GOT3 (cell line): ENCODE measurements around the gene NFIB.

Experiments
- DNase-seq: peaks from one replicate; lab custom pipeline; 2025; ENCODE audit warnings: mixed read lengths; lab: John Stamatoyannopoulos, UW

The NFIB gene

DNA sequence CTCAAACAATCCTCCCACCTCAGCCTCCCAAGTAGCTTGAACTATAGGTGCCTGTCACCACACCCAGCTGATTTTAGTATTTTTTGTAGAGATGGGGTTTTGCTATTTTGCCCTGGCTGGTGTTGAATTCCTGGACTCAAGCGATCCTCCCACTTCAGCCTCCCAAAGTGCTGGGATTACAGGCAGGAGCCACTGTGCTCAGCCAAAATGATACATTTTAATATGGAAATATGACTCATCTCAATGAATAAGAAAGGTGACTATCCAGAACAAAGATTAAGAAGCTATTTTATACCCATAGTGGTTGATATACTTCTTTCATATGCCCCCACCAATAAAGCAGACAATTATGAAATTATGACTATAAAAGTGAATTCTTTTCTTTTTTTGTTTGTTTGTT is 166.2 kb downstream of the NFIB start:
- DNase-seq = no peak

DNA sequence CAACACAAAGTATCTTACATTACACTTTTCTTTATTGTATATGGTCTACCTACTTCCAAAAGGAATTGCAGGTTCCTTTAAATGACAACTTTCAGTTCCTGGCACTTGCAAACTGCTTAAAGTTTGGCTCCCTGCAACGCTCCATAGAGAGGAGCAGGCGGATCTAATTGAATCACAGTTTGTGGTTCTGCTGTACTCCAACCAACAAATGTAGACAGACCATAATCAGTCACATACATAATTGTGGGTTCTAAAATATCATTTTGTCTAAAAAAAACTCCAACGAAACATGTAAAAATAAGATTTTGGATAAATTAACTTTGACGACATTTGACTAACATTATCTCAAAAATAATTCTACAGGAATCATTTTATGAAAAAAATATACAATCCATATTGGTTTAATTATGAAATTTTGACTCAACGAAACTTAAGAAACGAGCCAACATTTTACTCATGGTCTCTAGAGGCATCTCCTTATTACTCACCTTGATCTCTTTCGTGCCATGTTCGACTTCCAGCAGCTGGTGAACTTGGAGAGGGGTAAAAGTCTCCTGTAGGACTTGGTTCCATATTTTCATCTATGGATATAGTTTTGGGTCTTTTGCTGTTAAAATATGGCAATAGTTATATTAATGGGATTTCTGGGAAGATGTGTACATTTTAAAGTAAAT is 167.6 kb downstream of the NFIB start:
- no peak for DNase-seq

DNA sequence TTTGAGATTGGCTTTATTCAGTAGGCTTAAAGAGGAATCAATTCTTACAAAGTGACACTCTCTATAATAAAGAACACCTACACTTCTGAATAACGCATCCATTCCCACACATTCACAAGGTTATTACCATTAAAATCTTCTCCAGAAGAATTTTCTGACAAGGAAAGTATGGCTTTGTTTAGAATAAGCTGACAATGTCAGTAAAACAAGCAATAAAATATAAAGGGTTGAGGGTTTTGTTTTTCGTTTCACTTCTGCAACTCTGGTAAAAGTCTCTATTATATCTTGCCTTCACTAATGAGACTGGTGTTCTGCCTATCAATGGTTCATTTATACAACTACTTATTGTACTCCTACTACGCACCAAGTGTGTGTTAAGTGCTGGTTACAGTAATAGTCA is 169.7 kb downstream of the NFIB start:
- no peak for DNase-seq

DNA sequence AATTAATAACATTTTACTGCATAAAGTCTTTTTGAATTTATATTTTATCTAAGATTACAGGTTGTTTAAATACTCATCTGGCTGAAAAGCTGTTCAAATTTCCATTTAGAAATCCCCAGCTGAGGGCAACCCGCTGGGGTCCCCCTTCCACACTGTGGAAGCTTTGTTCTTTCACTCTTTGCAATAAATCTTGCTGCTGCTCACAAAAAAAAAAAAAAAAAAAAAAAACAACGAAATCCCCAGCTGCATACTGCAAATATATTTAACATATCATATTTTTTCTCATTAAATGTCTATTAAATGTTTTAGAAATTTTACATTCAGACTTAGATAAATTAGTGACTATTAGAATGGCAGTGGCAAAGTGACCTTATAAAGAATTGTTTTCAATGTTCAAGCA is 172.2 kb downstream of the NFIB start:
- DNase-seq = no peak

DNA sequence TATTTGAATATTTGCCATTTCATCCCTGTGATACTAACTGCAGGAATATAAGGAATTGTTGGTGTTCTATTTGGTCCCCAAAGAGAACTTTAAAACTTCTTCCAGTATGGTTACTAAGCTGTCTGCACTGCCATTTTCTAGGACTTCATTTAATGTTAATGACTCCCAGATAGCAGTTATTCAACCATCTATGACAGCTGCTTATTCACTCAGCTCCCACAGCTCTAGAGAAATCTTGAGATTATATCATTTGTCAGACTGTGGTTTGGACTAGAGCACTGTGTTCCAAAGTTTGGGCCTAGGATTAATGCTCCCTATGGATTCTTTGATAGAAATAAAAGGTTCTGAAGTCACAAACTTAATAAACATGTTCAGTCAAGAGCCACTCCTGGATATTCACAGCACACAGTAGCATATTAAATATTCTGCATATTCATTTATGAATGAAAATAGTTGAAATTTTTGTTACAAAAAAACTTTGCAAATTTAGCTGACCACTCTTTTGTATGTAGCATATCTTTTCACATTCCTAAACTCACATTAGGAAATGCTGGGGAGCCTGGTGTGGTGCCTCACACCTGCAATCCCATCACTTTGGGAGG is 173.7 kb downstream of the NFIB start:
- no peak for DNase-seq

DNA sequence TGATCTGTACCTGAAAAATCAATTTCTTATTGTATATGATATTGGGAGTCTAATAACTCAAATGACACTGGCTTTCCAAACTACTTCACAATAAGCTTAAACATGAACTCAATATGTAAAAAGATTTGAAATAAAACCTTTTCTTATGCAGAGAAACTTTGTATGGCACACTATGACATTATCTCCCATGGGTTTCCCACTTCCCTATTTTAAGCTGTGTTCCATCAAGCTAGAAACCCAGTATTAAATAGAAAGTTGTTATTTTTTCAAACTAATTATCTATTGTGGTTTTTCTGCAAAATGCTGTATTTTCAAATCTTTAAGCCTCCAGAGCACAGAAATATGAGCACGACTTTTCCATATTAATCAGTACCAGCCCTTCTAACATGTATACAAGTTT is 174.7 kb downstream of the NFIB start:
- no peak for DNase-seq

DNA sequence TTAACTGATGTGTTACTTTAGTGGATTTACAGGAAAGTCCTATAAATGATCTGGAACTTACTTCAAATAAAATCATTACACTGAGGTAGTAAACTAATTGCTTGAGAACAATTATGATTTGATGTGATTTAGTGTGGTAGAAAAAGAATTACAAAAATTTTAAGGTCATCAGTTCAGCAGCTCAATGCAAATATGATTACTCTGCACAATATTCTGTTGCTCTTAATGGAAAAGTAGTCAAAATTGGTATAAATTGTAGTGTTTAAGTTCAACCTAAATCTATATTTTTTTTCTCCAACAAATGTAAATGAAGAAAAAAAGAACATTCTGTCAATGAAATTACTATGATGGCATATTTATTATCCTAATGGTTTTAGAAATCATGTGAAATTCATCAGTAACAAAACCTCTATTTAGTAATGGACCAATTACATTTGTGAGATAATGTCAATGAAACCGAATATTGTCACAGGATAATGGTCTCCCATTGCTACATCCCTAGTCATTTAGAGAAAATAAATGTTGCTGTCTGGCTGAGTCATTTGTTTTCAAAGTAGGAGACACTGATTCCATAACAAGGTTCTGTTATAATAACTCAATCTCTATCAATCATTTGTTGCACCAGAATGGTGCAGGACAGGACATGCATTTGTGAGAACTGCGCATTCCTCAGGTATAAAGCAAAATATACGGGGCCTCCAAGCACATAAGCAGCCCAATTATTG is 177.1 kb downstream of the NFIB start:
- no peak for DNase-seq

DNA sequence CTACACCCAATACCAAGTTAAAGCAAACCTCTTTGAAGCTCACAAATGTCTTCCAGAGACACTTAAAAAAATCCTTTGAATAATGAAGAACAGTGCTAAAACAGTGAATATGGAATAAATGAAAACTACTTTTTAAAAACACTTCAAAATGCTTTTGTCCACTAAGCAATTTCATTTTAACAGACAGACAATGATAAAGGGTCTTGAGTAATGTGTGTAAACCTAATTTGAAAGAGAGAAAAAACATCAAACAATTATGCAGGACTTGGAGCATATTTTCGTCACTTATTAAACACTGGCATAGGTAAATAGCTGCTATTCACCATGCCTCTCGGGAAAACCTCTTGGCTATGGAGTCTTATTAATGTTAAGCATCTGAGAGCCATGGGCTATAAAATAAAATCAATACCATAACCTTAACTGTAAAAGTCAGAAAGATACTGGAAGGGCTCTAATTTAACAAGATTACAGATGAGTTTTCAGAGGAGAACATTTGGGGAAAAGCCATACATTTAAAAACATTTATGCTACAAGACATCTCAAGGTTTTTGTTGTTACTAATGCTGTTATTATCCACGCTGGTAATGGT is 177.8 kb downstream of the NFIB start:
- DNase-seq = no peak

DNA sequence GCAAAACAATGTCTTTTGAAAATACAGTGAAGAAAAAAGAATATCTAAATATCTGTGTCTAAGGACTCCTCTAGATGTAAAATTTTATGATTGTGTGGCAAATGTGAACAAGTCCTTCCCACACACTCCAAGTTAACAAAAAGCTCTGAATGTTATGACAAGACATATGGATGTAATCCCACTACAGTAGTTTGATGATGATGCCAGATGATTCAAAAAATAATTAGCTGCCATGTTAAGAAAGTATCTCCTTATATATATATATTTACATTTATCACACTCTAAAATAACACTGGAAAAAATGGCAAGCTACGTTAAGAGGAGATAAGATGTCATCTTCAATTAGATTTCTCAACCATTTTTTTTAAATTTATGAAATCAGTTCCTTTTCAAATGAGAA is 178.5 kb downstream of the NFIB start:
- no peak for DNase-seq

DNA sequence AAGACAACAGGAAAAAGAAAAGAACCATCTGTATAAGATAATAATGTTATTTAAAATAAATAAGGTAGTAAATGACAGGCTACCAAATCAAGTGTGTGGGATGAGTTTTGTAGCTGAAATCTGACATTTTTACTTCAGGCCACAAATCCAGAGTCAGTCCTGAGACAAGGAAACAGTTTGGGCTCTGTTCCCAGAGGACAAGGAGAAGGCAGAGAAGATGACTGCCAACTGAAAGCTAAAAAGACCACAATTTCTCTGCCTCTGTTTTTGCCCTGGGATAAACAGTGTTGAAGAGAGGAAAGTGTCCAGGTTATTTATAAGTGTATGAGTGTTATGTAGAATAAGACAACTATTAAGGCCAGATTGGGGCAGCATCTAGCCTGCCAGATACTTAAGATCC is 180.5 kb downstream of the NFIB start:
- no peak for DNase-seq

DNA sequence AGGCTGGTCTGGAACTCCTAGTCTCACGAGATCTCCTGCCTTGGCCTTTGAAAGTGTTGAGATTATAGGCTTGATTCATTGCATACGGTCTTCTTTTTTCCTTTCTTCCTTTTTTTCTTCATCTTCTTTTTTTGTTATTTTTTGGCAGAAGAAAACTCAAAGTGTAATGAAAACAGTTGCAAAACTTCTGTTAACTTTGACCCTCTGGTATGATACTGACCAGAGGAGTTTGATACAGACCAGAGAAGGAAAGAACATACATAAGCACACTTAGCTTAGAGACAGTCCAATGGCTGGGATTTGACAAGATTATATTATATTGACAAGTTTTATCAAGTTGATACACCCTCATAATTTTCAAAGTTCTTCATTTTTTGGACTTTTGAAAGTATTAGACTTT is 181.2 kb downstream of the NFIB start:
- no peak for DNase-seq

DNA sequence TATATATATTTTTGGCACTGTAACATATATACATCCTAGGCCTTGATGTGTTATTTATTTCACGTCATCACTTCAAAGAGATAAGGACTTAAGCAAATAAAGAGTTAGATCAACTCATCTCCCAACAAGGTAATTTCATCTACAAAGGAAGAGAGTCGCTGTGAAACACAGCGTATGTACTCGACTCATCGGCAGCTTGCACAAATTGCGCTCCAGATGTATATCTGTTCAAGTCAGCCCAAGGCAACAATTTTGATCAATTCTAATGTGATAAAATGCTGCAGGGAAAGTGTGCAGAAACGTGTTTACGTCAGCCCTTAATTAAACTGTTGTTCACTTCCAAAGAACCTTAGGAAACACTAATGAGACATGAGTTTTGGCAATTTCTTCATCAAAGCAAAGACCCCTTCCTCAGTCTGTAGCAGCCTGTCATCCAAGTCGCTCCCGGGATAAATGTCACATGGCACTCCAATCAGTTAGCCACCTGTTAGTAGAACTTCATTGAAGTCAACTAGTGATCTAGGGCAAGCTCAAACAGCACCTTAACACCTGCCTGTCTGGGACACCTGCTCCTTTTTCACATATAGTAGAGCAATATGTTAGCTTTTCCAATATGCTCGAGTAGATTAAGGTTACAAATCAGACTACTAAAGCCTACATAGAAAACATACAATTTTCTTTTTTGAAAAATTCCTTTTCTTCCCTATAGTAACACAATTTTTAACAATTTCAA is 182.4 kb downstream of the NFIB start:
- DNase-seq = no peak

DNA sequence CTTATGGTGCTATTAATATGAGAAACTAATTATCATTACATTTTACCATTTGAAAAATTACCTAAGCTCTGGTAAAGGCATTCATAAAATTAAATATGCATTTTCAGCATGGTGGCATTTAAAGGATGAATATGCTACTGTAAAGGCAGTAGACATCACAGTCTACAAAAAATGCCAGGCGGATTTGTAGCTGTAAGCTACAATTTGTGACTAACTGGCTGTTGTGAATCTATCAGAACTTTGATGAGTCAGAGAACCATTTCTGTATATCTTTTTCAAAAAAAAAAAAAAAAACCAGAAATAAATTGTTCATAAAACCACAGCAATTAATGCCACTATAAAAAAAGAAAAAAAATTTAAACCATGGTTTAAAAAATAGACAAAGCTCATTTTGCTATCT is 186.3 kb downstream of the NFIB start:
- DNase-seq = no peak

DNA sequence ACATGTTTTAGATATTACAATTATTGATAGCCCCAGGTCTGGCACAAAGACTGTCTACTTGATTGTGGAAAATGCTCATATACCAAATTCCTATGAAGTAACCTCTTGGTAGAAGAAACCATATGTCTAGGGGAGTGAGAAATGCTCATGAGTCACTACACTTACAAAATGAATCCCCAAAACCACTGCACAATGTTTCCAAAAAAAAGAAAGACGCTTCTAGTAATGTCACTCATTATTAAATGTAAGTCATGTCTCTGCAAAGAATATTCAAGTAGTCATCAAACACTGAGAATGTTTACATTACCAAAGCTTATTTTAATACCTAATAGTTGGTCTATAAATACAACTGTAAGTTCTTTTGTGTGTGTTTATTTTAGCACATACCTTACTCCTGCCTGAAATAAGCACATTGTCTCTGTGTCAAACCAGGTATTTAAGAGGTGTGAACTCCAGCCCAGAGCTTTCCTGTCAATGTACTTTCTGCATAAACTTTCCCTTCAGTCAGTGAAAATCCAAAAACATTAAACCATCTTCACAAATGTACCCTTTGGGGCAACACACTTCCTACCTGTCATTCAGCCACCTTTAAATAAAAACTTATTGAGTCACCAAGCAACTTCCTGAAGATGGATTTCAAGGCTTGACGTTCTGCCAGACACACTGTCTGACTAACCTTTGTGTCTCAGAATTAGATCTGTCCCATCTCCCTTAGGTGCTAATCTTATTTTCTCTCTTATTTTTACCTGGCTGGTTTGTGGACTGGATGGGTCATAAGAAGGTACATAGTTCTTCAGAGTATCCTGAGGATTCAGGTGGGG is 194.0 kb downstream of the NFIB start:
- DNase-seq = no peak

DNA sequence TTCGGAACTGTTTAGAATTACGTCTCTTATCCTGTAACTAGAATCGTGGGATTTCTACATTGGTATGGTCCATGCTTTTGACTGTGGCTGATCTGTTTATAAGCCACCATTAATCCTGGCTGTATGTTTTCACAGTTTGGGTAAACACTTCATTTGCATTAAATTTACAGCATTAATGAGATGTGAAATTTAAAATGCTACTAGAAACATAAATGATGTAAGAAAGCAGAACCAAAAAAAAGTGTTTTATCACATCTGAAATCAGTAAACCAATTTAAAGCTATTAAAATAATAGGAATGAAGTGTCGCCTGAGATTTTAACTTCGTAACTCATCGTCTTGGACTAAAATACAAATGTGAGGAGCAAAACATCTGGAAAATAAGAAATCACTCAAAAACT is 201.7 kb downstream of the NFIB start:
- DNase-seq = no peak

DNA sequence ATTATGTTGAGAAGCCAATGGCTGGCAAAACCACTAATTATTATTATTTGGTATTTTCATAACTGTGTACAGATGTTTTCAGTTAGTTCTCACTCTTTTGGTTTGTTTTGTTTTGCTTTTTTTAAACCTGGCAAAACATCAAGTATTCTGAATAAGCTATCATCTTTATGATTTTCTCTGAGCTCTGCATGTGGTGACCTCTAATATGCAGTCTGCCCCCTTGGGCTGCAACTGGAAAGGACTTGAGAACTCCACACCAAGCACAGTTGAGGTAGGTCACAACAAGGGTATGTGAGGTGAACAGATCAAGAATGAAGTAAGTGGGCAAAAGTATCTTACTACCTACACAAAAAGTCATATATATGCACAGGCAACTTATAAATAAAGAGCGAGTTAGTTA is 202.2 kb downstream of the NFIB start:
- no peak for DNase-seq

DNA sequence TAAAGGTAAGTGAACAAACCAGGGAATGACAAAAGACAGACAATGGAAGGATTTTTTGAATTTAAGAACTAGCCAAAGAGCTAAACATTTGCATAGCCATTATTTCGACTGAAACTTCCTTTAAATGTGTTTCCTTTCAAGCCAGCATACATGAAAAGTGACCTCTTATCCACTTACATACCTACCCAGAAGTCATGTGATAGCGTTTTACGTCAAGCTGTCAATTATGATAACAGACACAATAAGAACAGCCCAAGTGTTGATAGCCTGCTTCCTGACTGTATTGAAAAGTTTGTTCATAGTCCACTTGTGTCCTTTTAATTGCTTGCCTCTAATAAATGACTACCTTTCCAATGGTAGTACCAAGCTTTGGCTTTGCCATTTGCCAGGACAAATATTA is 206.0 kb downstream of the NFIB start:
- DNase-seq = no peak

DNA sequence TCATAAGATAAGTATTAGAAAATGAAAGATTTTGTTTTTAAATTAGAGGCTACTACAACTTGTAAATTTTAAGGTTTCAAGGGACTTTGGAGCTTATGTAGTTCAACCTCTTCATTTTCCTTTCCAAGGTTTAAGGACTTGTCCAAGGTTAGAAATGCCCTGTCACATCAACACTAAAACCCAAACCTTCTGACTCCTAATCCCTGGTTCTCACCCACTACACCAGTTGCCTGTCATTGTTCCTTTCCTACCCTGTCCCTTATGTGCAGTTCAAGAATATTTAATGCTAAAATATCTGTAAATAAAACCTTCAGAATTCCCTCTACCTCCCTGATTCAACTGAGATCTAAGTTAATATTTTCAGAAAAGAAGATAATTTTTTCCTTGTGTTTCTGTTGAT is 206.4 kb downstream of the NFIB start:
- no peak for DNase-seq

DNA sequence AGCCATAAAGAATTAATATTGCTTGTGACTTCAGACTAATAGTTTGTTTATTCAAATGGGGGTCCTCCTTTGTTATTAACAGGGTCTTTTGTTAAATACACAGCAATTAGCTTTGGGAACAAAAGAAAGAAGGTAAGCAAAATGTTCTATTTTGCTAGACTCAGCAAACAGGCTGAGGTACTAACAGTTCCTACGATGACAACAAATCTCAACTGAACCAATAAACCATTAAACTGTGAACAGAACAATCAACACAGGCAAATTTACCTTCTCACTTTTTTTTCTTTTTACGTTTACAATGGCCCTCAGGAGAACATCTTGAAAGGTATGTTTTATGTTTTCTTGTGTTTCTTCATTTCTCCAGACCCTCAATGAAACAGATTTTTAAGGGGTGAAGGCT is 207.2 kb downstream of the NFIB start:
- DNase-seq = no peak

DNA sequence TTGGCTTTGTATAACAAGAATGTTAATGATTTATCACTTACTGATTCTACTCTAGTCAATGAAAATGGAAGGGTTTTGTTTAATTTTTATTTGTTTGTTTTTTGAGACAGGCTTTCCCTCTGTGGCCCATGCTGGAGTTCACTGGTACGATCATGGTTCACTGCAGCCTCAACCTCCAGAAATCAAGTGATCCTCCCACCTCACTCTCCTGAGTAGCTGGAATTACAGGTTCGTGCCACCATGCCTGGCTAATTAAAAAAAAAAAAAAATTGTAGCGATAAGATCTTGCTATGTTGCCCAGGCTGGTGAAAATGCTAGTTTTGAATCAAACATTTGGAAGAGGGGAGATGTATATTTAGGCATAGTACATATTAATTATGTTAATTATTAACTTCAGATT is 209.4 kb downstream of the NFIB start:
- no peak for DNase-seq

DNA sequence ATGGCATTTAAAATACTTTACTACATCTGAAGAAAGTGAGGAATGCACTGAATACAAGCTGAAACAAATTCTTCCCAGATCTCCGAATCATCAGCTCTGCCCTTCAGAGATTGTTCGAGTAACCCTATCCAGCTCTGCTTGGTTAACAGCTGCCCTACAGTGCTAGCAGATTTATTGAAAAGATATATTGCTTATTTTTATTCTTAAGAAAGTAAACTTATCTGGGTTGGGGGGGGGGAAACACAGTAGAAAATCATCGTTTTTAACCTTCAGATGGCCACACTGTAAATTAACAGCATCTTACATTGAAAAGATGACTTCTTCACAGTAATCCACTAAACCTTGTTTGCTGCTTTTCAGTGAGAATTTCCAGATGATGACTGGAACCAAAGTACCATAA is 210.8 kb downstream of the NFIB start:
- no peak for DNase-seq

DNA sequence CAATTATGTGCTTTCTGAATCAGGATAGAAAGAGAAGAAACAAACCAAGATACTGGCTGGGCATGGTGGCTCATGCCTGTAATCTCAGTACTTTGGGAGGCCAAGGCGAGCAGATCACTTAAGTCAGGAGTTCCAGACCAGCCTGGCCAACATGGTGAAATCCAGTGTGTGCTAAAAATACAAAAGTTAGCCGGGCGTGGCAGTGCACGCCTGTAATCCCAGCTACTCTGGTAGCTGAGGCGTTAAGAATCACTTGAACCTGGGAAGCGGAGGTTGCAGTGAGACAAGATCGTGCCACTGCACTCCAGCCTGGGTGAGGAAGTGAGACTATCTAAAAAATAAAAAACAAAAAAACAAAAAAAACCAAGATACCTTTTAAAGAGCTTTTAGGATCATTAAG is 214.2 kb downstream of the NFIB start:
- no peak for DNase-seq
